B cell (primary cell): ENCODE measurements around the gene NOC2L. TPM values are rescaled to one million over a fixed set of nuclear protein-coding genes. Genes with fewer than 3 reads are reported as not detected.
"Not testable (repeated sequence)": the region's sequence is repeated elsewhere in the genome, so short reads cannot be mapped to it uniquely, and the experiment has no call there.

Experiments used
- ATAC-seq: fragments of 200-7000 bp; cut with Tn5 transposase; one replicate; pipeline ENCODE4 v1.10.0; 2021; ENCODE audit warnings: low read depth, mild to moderate bottlenecking, moderate number of reproducible peaks, moderate library complexity
- CTCF ChIA-PET: fragments of 350-600 bp; sonication (Branson Sonifier 250); formaldehyde crosslinking; loops from one replicate; lab custom pipeline; 2021; ENCODE audit warnings: antibody characterized with exemption, inconsistent platforms; lab: Charles Lee
- POLR2A ChIA-PET: fragments of 350-600 bp; sonication (Branson Sonifier 250); formaldehyde crosslinking; loops from one replicate; lab custom pipeline; 2021; ENCODE audit warnings: antibody characterized with exemption; lab: Charles Lee
- DNase-seq: peaks from one replicate; pipeline ENCODE4 v3.0.0; 2013
- H2AFZ ChIP-seq: 2 replicates; pipeline ENCODE4 v1.6.1; 2012; ENCODE audit warnings: mild to moderate bottlenecking, low read depth, low read length; ENCODE audit not compliant: insufficient read depth, poor library complexity, severe bottlenecking
- H3K27ac ChIP-seq, 2 donors: 1 replicate in 1 of 2; 2 replicates in 1 of 2; pipeline ENCODE4 v1.5.1; 2012 to 2013; ENCODE audit warnings: low read length in 2 of 2, mild to moderate bottlenecking in 2 of 2, moderate library complexity in 1 of 2
- H3K27me3 ChIP-seq, 4 experiments: fragments of 200-600 bp in 1 of 4; sonication (generic) in 1 of 4; replicated peaks in 1 of 4; 1 replicate in 2 of 4; 2 replicates in 2 of 4; pipeline versions ENCODE4 v1.6.1 to v1.7.0; 2013 to 2016; ENCODE audit warnings: low read length in 3 of 4, mild to moderate bottlenecking in 2 of 4, mixed read lengths in 1 of 4, moderate library complexity in 1 of 4; ENCODE audit not compliant: insufficient read depth in 4 of 4, control insufficient read depth in 3 of 4; ENCODE audit errors: control extremely low read depth in 1 of 4
- H3K36me3 ChIP-seq, 2 experiments: replicated peaks in 1 of 2; 1 replicate in 1 of 2; 2 replicates in 1 of 2; pipeline versions ENCODE4 v1.6.1 to v1.7.1; 2013; ENCODE audit warnings: low read length in 1 of 2; ENCODE audit not compliant: insufficient read depth in 2 of 2, control insufficient read depth in 1 of 2; ENCODE audit errors: control extremely low read depth in 1 of 2, extremely low read depth in 1 of 2
- H3K4me1 ChIP-seq, 2 donors: fragments of 200-600 bp in 1 of 2; sonication (generic) in 1 of 2; 1 replicate in 1 of 2; 2 replicates in 1 of 2; pipeline versions ENCODE4 v1.5.1 to v1.6.1; 2013 to 2017; ENCODE audit warnings: low read length in 2 of 2; ENCODE audit not compliant: control insufficient read depth in 2 of 2, insufficient read depth in 2 of 2
- H3K4me2 ChIP-seq: replicated peaks from 2 replicates; pipeline ENCODE3; 2012; ENCODE audit warnings: mild to moderate bottlenecking, low read depth, low read length; ENCODE audit not compliant: poor library complexity, severe bottlenecking
- H3K4me3 ChIP-seq, 5 experiments: fragments of 200-600 bp in 1 of 5; sonication (generic) in 1 of 5; 1 replicate in 3 of 5; 2 replicates in 2 of 5; pipeline versions ENCODE4 v1.5.1 to v1.7.0; 2011 to 2016; ENCODE audit warnings: low read length in 4 of 5, mild to moderate bottlenecking in 4 of 5, low read depth in 2 of 5, control low read depth in 1 of 5, moderate library complexity in 1 of 5; ENCODE audit not compliant: insufficient read depth in 1 of 5; ENCODE audit errors: control extremely low read depth in 1 of 5, extremely low read depth in 1 of 5
- H3K79me2 ChIP-seq: fragments of 200-600 bp; sonication (generic); one replicate; pipeline ENCODE4 v1.6.0; 2016; ENCODE audit warnings: low read length; ENCODE audit not compliant: control insufficient read depth, insufficient read depth
- H3K9ac ChIP-seq: fragments of 200-600 bp; sonication (generic); 2 replicates; pipeline ENCODE4 v1.6.1; 2017; ENCODE audit warnings: mild to moderate bottlenecking, low read length, moderate library complexity
- H3K9me3 ChIP-seq, 3 donors: one replicate each; pipeline versions ENCODE4 v1.6.1 to v1.7.1; 2013; ENCODE audit warnings: low read length in 2 of 3; ENCODE audit not compliant: control insufficient read depth in 2 of 3, insufficient read depth in 1 of 3; ENCODE audit errors: control extremely low read depth in 1 of 3
- H4K20me1 ChIP-seq: 2 replicates; pipeline ENCODE4 v1.6.0; 2012; ENCODE audit warnings: mild to moderate bottlenecking, low read length; ENCODE audit not compliant: insufficient read depth, control insufficient read depth, poor library complexity, severe bottlenecking
- H3K27ac Mint-ChIP-seq: one replicate; pipeline ENCODE4 v1.8.0; 2021; ENCODE audit warnings: mixed read lengths
- H3K27me3 Mint-ChIP-seq: one replicate; pipeline ENCODE4 v1.8.0; 2021; ENCODE audit warnings: mixed read lengths
- H3K4me1 Mint-ChIP-seq: one replicate; pipeline ENCODE4 v1.8.0; 2021; ENCODE audit warnings: mixed read lengths
- H3K4me3 Mint-ChIP-seq: one replicate; pipeline ENCODE4 v1.8.0; 2021; ENCODE audit warnings: mixed read lengths
- H3K9me3 Mint-ChIP-seq: one replicate; pipeline ENCODE4 v1.8.0; 2022; ENCODE audit warnings: mixed read lengths; ENCODE audit not compliant: insufficient read depth
- CTCF ChIP-seq: fragments of 200-600 bp; IDR thresholded peaks from one replicate; pipeline ENCODE4 v1.8.0; 2022; ENCODE audit warnings: antibody characterized with exemption, mild to moderate bottlenecking
- EZH2 ChIP-seq: IDR thresholded peaks from 2 replicates; pipeline ENCODE4 v1.6.1; 2012; ENCODE audit warnings: borderline replicate concordance, low read depth, mild to moderate bottlenecking, moderate library complexity, low read length; ENCODE audit not compliant: insufficient read depth, poor library complexity, severe bottlenecking
- whole genome bisulfite sequencing: methylation state at CpG from one replicate; pipeline ENCODE4 v1.1.5; 2013; ENCODE audit warnings: missing lambda C conversion rate; ENCODE audit not compliant: insufficient coverage; 5-methylcytosine and 5-hydroxymethylcytosine counted together
- intact Hi-C: fragments of 100-400 bp; cut with micrococcal nuclease; formaldehyde crosslinking; loops from one replicate; pipeline ENCODE4 v1.10.0; 2022
- polyA plus RNA-seq: library from polyadenylated mRNA; depleted of rRNA; stranded (reverse); fragments of >200 nt; gene quantifications from 2 replicates; pipeline ENCODE4 v1.2.3, GENCODE V29; 2012
- total RNA-seq, 2 donors: library from RNA; stranded (reverse); fragments of 120-200 nt in 1 of 2; gene quantifications; 1 replicate in 1 of 2; 2 replicates in 1 of 2; pipeline versions ENCODE4 v1.2.3 to v1.2.4, GENCODE V29; 2013 to 2022

Gene NOC2L
- total and polyA plus RNA-seq, 2 donors (not counting 1 experiment from before 2014, with no cell fraction given) = 48.0 to 64.1 TPM

GRCh38 chr1:947958-948357 lies 11.1 kb downstream of the NOC2L start:
- H3K4me2 ChIP-seq = no peak overlapping the region
- Mint-ChIP-seq H3K4me1 (no peaks in the 10 kb centered on the region), H3K27me3 (no peaks in the 10 kb centered on the region), H3K27ac (no peak overlapping the region), H3K4me3 (no peak overlapping the region), H3K9me3 (no peaks in the 10 kb centered on the region)
- no peak overlapping the region for H2AFZ ChIP-seq
- peaks cover 55% of the 10 kb centered on the region for H4K20me1 ChIP-seq
- peaks cover 2% of the 10 kb centered on the region in 2 donors for H3K4me1 ChIP-seq
- H3K27me3 ChIP-seq = peaks cover 0 to 4% (median 1%) of the 10 kb centered on the region in 4 experiments
- no peak overlapping the region for H3K27ac ChIP-seq
- no peaks in the 10 kb centered on the region for H3K79me2 ChIP-seq
- peaks cover 0 to 75% of the 10 kb centered on the region in 2 experiments for H3K36me3 ChIP-seq
- no peak overlapping the region for H3K9ac ChIP-seq
- POLR2A ChIA-PET = no interaction called here
- H3K9me3 ChIP-seq = no peaks in the 10 kb centered on the region
- DNase-seq = no peak
- ATAC-seq = no peak
- H3K4me3 ChIP-seq = no peak overlapping the region
- WGBS = 96% methylated on average over 14 of the region's 15 CpGs
- TF ChIP-seq CTCF (no peak), EZH2 (no peak)
- intact Hi-C loops = no loop called here
- CTCF ChIA-PET = no interaction called here

- CTCF ChIA-PET, H3K9ac ChIP-seq, ATAC-seq, POLR2A ChIA-PET, H3K79me2 ChIP-seq, intact Hi-C loops, H3K27me3 Mint-ChIP-seq, H3K9me3 ChIP-seq, H2AFZ ChIP-seq, H3K4me1 Mint-ChIP-seq, H3K27ac ChIP-seq, H3K4me3 ChIP-seq, DNase-seq, H3K9me3 Mint-ChIP-seq, H3K4me3 Mint-ChIP-seq, H3K27ac Mint-ChIP-seq, H3K4me2 ChIP-seq: not testable (repeated sequence)
- peaks cover 9 to 12% of the 10 kb centered on the region in 2 donors for H3K4me1 ChIP-seq
- 98% methylated on average over 9 of the region's 13 CpGs for WGBS
- peaks cover 43% of the 10 kb centered on the region for H4K20me1 ChIP-seq
- peaks cover 0 to 11% (median 3%) of the 10 kb centered on the region in 4 experiments for H3K27me3 ChIP-seq
- peaks cover 0 to 63% of the 10 kb centered on the region in 2 experiments for H3K36me3 ChIP-seq
Measured at GRCh38 chr1:946811-947210, 12.2 kb downstream of the NOC2L start.
